GM12878 (cell line): Measurements from ENCODE around the gene CFP. TPM values are rescaled to one million over a fixed set of nuclear protein-coding genes. Genes with fewer than 3 reads are reported as not detected.
A peak's percentile ranks its signal among the peaks of the same experiment; 100 is the strongest.

Experiments used
- ATAC-seq: fragments of 200-7000 bp; cut with Tn5 transposase; 3 replicates; pipeline ENCODE4 v1.9.1; 2020; ENCODE audit warnings: mild to moderate bottlenecking, moderate library complexity
- BruUV-seq: library from RNA; stranded (reverse); fragments of 400-500 nt; replicated peaks from 2 replicates; lab custom pipeline; 2021; lab: Mats Ljungman, UMichigan
- CTCF ChIA-PET: fragments of 300-600 bp; sonication (Branson Sonifier 250); formaldehyde crosslinking; extraction: SDS; loops from one replicate; lab custom pipeline; 2021; ENCODE audit warnings: inconsistent platforms; lab: Yijun Ruan, JAX
- POLR2A ChIA-PET: fragments of 350-600 bp; formaldehyde crosslinking; extraction: SDS; loops from one replicate; lab custom pipeline; 2021; ENCODE audit warnings: inconsistent platforms; lab: Charles Lee
- RAD21 ChIA-PET: fragments of 300-600 bp; sonication (Branson Sonifier 250); formaldehyde crosslinking; loops from one replicate; lab custom pipeline; 2023; ENCODE audit warnings: antibody characterized with exemption; ENCODE audit not compliant: unreplicated experiment; lab: Charles Lee
- SMC1A ChIA-PET: fragments of 300-600 bp; sonication (Branson Sonifier 250); formaldehyde crosslinking; loops from one replicate; lab custom pipeline; 2023; ENCODE audit not compliant: unreplicated experiment, uncharacterized antibody; lab: Charles Lee
- DNase-seq: peaks from one replicate; pipeline ENCODE4 v3.0.0-alpha.2; 2011; ENCODE audit warnings: low read depth, low spot score
- FAIRE-seq: peaks from 3 replicates; lab custom pipeline; 2011; peaks lifted over from hg19 to GRCh38; lab: Jason Lieb, UNC
- H2AFZ ChIP-seq: 2 replicates; pipeline ENCODE4 v1.6.0; 2011; ENCODE audit warnings: low read depth, low read length, control low read depth; ENCODE audit not compliant: control insufficient read depth
- H3K27ac ChIP-seq: 2 replicates; pipeline ENCODE4 v1.5.1; 2011; ENCODE audit warnings: control low read depth; ENCODE audit not compliant: control insufficient read depth, insufficient read depth
- H3K27me3 ChIP-seq, 2 experiments: replicated peaks in 1 of 2; 2 replicates each; pipeline versions ENCODE4 v1.6.0 to v1.6.1; 2011; ENCODE audit warnings: low read length in 1 of 2; ENCODE audit not compliant: control insufficient read depth in 2 of 2, insufficient read depth in 2 of 2
- H3K36me3 ChIP-seq, 2 experiments: 2 replicates each; pipeline ENCODE4 v1.5.1; 2011; ENCODE audit warnings: low read length in 1 of 2; ENCODE audit not compliant: control insufficient read depth in 2 of 2, insufficient read depth in 2 of 2
- H3K4me1 ChIP-seq: 2 replicates; pipeline ENCODE4 v1.6.1; 2011; ENCODE audit warnings: mild to moderate bottlenecking, low read length, moderate library complexity, mixed read lengths; ENCODE audit not compliant: control insufficient read depth, insufficient read depth
- H3K4me2 ChIP-seq: 2 replicates; pipeline ENCODE4 v1.6.0; 2011; ENCODE audit warnings: control low read depth; ENCODE audit not compliant: control insufficient read depth, insufficient read depth
- H3K4me3 ChIP-seq: fragments of 200-600 bp; sonication (generic); 2 replicates; pipeline ENCODE4 v1.5.1; 2016
- H3K79me2 ChIP-seq: 2 replicates; pipeline ENCODE4 v1.6.0; 2011; ENCODE audit warnings: low read length; ENCODE audit not compliant: control insufficient read depth, insufficient read depth
- H3K9ac ChIP-seq: 2 replicates; pipeline ENCODE4 v1.8.0; 2011; ENCODE audit warnings: low read length, control low read depth, mixed read lengths; ENCODE audit not compliant: control insufficient read depth, insufficient read depth
- H3K9me3 ChIP-seq: replicated peaks from 3 replicates; pipeline ENCODE4 v1.5.1; 2011; ENCODE audit warnings: mild to moderate bottlenecking, low read length; ENCODE audit not compliant: control insufficient read depth, insufficient read depth
- H4K20me1 ChIP-seq: 2 replicates; pipeline ENCODE4 v1.6.0; 2011; ENCODE audit not compliant: control insufficient read depth, insufficient read depth
- CREB1 ChIP-seq: IDR thresholded peaks from 2 replicates; pipeline ENCODE4 v1.6.1; 2012; ENCODE audit warnings: low read depth, mild to moderate bottlenecking, inconsistent platforms
- CUX1 ChIP-seq: IDR thresholded peaks from 2 replicates; pipeline ENCODE4 v1.6.1; 2012; ENCODE audit warnings: improper control_type of control experiment, low read depth, low read length; ENCODE audit not compliant: insufficient replicate concordance
- E2F8 ChIP-seq: fragments of 450-650 bp; IDR thresholded peaks from 2 replicates; pipeline ENCODE4 v1.6.1; 2018; ENCODE audit warnings: mild to moderate bottlenecking, low read depth, moderate library complexity; ENCODE audit not compliant: partially characterized antibody
- FOS ChIP-seq: IDR thresholded peaks from 3 replicates; pipeline ENCODE4 v1.6.1; 2011; ENCODE audit warnings: borderline replicate concordance; ENCODE audit not compliant: insufficient read length; ENCODE audit errors: extremely low read depth
- HCFC1 ChIP-seq: fragments of 150-350 bp; IDR thresholded peaks from 2 replicates; pipeline ENCODE4 v1.6.1; 2014; ENCODE audit warnings: low read length
- NBN ChIP-seq: fragments of 450-650 bp; IDR thresholded peaks from 2 replicates; pipeline ENCODE4 v1.6.1; 2016
- PAX8 ChIP-seq: fragments of 450-650 bp; IDR thresholded peaks from 2 replicates; pipeline ENCODE4 v1.6.1; 2017; ENCODE audit warnings: mild to moderate bottlenecking, moderate library complexity
- PBX3 ChIP-seq: IDR thresholded peaks from 2 replicates; pipeline ENCODE4 v1.6.1; 2011; ENCODE audit warnings: mild to moderate bottlenecking, low read depth, low read length, moderate library complexity; ENCODE audit not compliant: insufficient replicate concordance
- RFX5 ChIP-seq: IDR thresholded peaks from 2 replicates; pipeline ENCODE4 v1.6.1; 2011; ENCODE audit warnings: low read depth, low read length, improper control_type of control experiment
- WGBS: methylation state at CpG from one replicate; pipeline ENCODE4 v1.1.6; 2016; ENCODE audit warnings: low lambda C conversion rate; ENCODE audit not compliant: insufficient replicate concordance, insufficient coverage; ENCODE audit errors: missing lambda C conversion rate; 5-methylcytosine and 5-hydroxymethylcytosine counted together
- in situ Hi-C: fragments of 300-500 bp; cut with MboI; formaldehyde crosslinking; loops from 9 replicates; pipeline ENCODE4 v1.14.3; 2018; ENCODE audit warnings: mixed read lengths
- intact Hi-C: fragments of 100-400 bp; cut with micrococcal nuclease; formaldehyde crosslinking; loops from one replicate; pipeline ENCODE4 v1.14.2; 2022; ENCODE audit not compliant: unreplicated experiment
- polyA plus RNA-seq, 11 experiments: library from polyadenylated mRNA; depleted of rRNA in 4 of 11; unstranded in 6 of 11; stranded (reverse) in 5 of 11; fragments of >200 nt; fragmentation: Nextera tagmentation in 4 of 11; fragmentation: Illumina TruSeq in 1 of 11; extraction: Ambion mirVana in 4 of 11; extraction: Trizol in 1 of 11; gene quantifications; 1 replicate in 1 of 11; 2 replicates in 10 of 11; pipeline versions ENCODE4 v1.2.1 to v1.2.3, GENCODE V29; 2011 to 2016; ENCODE audit warnings: inconsistent platforms in 2 of 11, missing spikeins in 2 of 11, low read depth in 1 of 11
- total RNA-seq, 4 experiments: library from RNA; depleted of rRNA in 3 of 4; stranded (reverse); fragments of >200 nt in 3 of 4; fragmentation: Illumina TruSeq in 1 of 4; extraction: Trizol in 1 of 4; gene quantifications; 2 replicates each; pipeline versions ENCODE4 v1.2.1 to v1.2.3, GENCODE V29; 2013 to 2021

The CFP gene
- total and polyA plus RNA-seq, 10 of the 15 experiments (the other 5 are each of a cell fraction or from before 2014, with no cell fraction given): 0.72 to 10.1 (median 2.8) TPM

- H3K9ac ChIP-seq: peak overlapping the region; percentile 7; the same call in 1 of the 2 replicates
- peaks cover 28% of the 10 kb centered on the region for H3K79me2 ChIP-seq
- ChIA-PET RAD21 (interaction anchor here (0.8 to 1.2 kb wide), 2 partner anchors 14 to 72 kb away, joined by 3 to 4 read pairs; no protein-coding TSS in a partner anchor), POLR2A (interaction anchor here (1.1 kb wide), 3 partner anchors 20 to 1307 kb away, joined by 4 to 5 read pairs (median 4); partner anchors contain the start of gene TIMP1), SMC1A (interaction anchor here (0.7 to 1.3 kb wide), 3 partner anchors 10 to 133 kb away, joined by 3 read pairs; partner anchors contain the start of gene ARAF), CTCF (interaction anchor here (2.9 kb wide), 1 partner anchor 11 kb away, joined by 7 read pairs; no protein-coding TSS in a partner anchor)
- 45% methylated on average over 19 of the region's 19 CpGs for WGBS
- H2AFZ ChIP-seq: no peak overlapping the region
- in situ Hi-C loops (loop anchor here (10.0 kb wide), 1 partner anchor 456 kb away; the partner anchor contains the start of gene UBA1), intact Hi-C loops (loop anchor here (2.0 kb wide), 1 partner anchor 90 kb away; the partner anchor contains the start of gene ARAF)
- peak overlapping the region; percentile 30 for H3K27ac ChIP-seq
- ATAC-seq (no peak), FAIRE-seq (no peak), DNase-seq (no peak)
- peak overlapping the region; percentile 19 for H3K4me2 ChIP-seq
- no peaks in the 10 kb centered on the region; the same call in 2 of the 3 replicates for H3K9me3 ChIP-seq
- H3K4me3 ChIP-seq: peak overlapping the region; percentile 57; the same call in 1 of the 2 replicates
- no peaks in the 10 kb centered on the region for H3K27me3 ChIP-seq
- H4K20me1 ChIP-seq: no peaks in the 10 kb centered on the region
- H3K36me3 ChIP-seq: peaks cover 0 to 5% of the 10 kb centered on the region in 2 experiments; a peak in 1 of 4 replicates
- no TSS peak for BruUV-seq
- 0 out of 2 replicates have a peak, but pooled peaks cover 2% of the 10 kb centered on the region for H3K4me1 ChIP-seq
- TF ChIP-seq FOS (no peak), PBX3 (peak; percentile 12), CREB1 (0 out of 2 replicates have a peak, but pooled peaks have one; percentile 0), HCFC1 (no peak), PAX8 (no peak), E2F8 (no peak), NBN (0 out of 2 replicates have a peak, but pooled peaks have one; percentile 9), RFX5 (no peak), CUX1 (peak; percentile 16)
These were observed 21.5 kb upstream of the CFP start for GRCh38 chrX:47651043-47651905.
